HEK293 (cell line): ENCODE measurements around the gene VPS11.

Experiments
- OVOL3 ChIP-seq: fragments of 450-650 bp; formaldehyde crosslinking; IDR thresholded peaks from 2 replicates; pipeline ENCODE4 v1.5.1; 2016; ENCODE audit warnings: missing biosample characterization, missing genetic modification characterization
- SP2 ChIP-seq: fragments of 450-650 bp; formaldehyde crosslinking; IDR thresholded peaks from 2 replicates; pipeline ENCODE4 v1.5.1; 2016; ENCODE audit warnings: missing biosample characterization, missing genetic modification characterization
- SP3 ChIP-seq: fragments of 450-650 bp; formaldehyde crosslinking; IDR thresholded peaks from 2 replicates; pipeline ENCODE4 v1.5.1; 2016; ENCODE audit warnings: missing biosample characterization, missing genetic modification characterization
- TCF7L2 ChIP-seq: IDR thresholded peaks from 2 replicates; pipeline ENCODE4 v1.6.1; 2011; ENCODE audit warnings: low read depth, mild to moderate bottlenecking, inconsistent platforms, low read length, moderate library complexity, borderline replicate concordance
- ZBTB1 ChIP-seq: fragments of 450-650 bp; formaldehyde crosslinking; IDR thresholded peaks from 2 replicates; pipeline ENCODE4 v1.5.1; 2016; ENCODE audit warnings: missing biosample characterization, missing genetic modification characterization
- ZFP3 ChIP-seq: fragments of 450-650 bp; formaldehyde crosslinking; IDR thresholded peaks from 2 replicates; pipeline ENCODE4 v1.5.1; 2016; ENCODE audit warnings: low read depth, missing biosample characterization, missing genetic modification characterization
- ZNF114 ChIP-seq: fragments of 450-650 bp; formaldehyde crosslinking; IDR thresholded peaks from 2 replicates; pipeline ENCODE4 v1.5.0; 2017; ENCODE audit warnings: missing biosample characterization, missing genetic modification characterization
- ZNF174 ChIP-seq: fragments of 450-650 bp; formaldehyde crosslinking; IDR thresholded peaks from 2 replicates; pipeline ENCODE4 v1.5.0; 2017; ENCODE audit warnings: missing biosample characterization, mild to moderate bottlenecking, missing genetic modification characterization
- ZNF391 ChIP-seq: fragments of 450-650 bp; formaldehyde crosslinking; IDR thresholded peaks from 2 replicates; pipeline ENCODE4 v1.5.1; 2016; ENCODE audit warnings: low read depth, missing biosample characterization, missing genetic modification characterization, borderline replicate concordance
- ZNF394 ChIP-seq: fragments of 450-650 bp; formaldehyde crosslinking; IDR thresholded peaks from 2 replicates; pipeline ENCODE4 v1.5.1; 2016; ENCODE audit warnings: missing biosample characterization, missing genetic modification characterization, mild to moderate bottlenecking, moderate library complexity, borderline replicate concordance
- ZNF544 ChIP-seq: fragments of 450-650 bp; formaldehyde crosslinking; IDR thresholded peaks from 2 replicates; pipeline ENCODE4 v1.5.0; 2017; ENCODE audit warnings: missing biosample characterization, missing genetic modification characterization
- ZNF585B ChIP-seq: fragments of 450-650 bp; formaldehyde crosslinking; IDR thresholded peaks from 2 replicates; pipeline ENCODE4 v1.5.1; 2016; ENCODE audit warnings: missing biosample characterization, missing genetic modification characterization
- ZNF654 ChIP-seq: fragments of 450-650 bp; formaldehyde crosslinking; IDR thresholded peaks from 2 replicates; pipeline ENCODE4 v1.5.1; 2016; ENCODE audit warnings: low read depth, missing biosample characterization, missing genetic modification characterization
- TF ChIP-seq, protein P1 (sequence below): fragments of 450-650 bp; IDR thresholded peaks from 2 replicates; pipeline ENCODE4 v1.5.1; 2018; ENCODE audit warnings: missing biosample characterization, missing genetic modification characterization
- TF ChIP-seq, protein P2 (sequence below): fragments of 450-650 bp; formaldehyde crosslinking; IDR thresholded peaks from 2 replicates; pipeline ENCODE4 v1.5.1; 2016; ENCODE audit warnings: missing biosample characterization, missing genetic modification characterization, low read depth
- TF ChIP-seq, protein P3 (sequence below): fragments of 450-650 bp; formaldehyde crosslinking; IDR thresholded peaks from 2 replicates; pipeline ENCODE4 v1.5.1; 2017; ENCODE audit warnings: missing biosample characterization, missing genetic modification characterization
- TF ChIP-seq, protein P4 (sequence below): fragments of 450-650 bp; formaldehyde crosslinking; IDR thresholded peaks from 2 replicates; pipeline ENCODE4 v1.5.1; 2016; ENCODE audit warnings: missing biosample characterization, missing genetic modification characterization
- TF ChIP-seq, protein P5 (sequence below): fragments of 450-650 bp; formaldehyde crosslinking; IDR thresholded peaks from 2 replicates; pipeline ENCODE4 v1.5.1; 2016; ENCODE audit warnings: missing biosample characterization, missing genetic modification characterization, borderline replicate concordance
- TF ChIP-seq, protein P6 (sequence below): fragments of 450-650 bp; IDR thresholded peaks from 2 replicates; pipeline ENCODE4 v1.5.1; 2018; ENCODE audit warnings: missing biosample characterization, mild to moderate bottlenecking, missing genetic modification characterization
- TF ChIP-seq, protein P7 (sequence below): fragments of 450-650 bp; formaldehyde crosslinking; IDR thresholded peaks from 2 replicates; pipeline ENCODE4 v1.5.1; 2016; ENCODE audit warnings: missing biosample characterization, missing genetic modification characterization

Gene VPS11

DNA sequence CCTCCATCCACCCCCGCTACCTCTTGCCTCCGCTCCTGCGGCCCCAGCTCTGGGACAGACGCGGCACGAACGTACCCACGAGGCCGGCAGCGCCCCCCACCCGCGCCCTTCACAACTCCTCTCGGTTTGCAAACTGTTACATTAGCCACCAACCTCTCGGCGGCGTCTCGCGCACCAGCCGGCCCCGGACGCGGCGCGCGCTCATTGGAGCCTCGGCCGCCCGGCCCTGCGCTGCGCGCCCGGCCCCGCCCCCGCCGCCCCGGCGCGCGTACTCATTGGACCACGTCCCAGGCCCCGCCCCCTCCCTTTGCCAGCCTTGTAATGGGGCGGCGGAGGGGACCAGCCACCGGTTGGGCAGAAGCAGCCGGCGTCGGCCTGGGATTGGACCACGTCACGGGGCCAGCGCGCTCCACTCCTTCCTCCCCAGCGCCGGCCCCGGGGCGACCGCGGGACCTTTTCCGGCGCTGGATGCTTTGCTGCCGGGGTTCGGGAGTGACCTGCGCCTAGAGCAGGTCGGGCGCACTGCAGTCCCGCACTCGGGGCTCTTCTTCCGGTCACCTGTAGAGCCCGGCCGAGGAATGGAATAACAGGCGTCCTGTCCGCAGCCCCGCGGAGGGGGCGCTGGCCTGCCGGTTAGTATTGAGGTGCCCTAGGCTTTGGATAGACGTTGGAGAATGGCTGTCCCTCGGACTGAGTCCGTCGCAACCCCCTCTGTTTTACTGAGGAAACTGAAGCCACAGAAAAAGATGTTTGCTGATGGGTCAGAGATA, 10.4 kb upstream of the VPS11 start, which contains the start of gene HYOU1 (continued):
- TF ChIP-seq ZNF654 (no peak), ZNF394 (no peak), OVOL3 (tag by site-specific recombination) (no peak), ZNF174 (no peak), TCF7L2 (no peak), ZNF391 (tag by site-specific recombination) (no peak), ZBTB1 (tag by site-specific recombination) (no peak), ZNF114 (tag by site-specific recombination) (no peak), ZNF585B (no peak), SP2 (tag by site-specific recombination) (peak; percentile 91), ZFP3 (tag by site-specific recombination) (no peak), SP3 (tag by site-specific recombination) (peak; percentile 46; the same call in 1 of the 2 replicates), ZNF544 (no peak)
- TF ChIP-seq, protein P1, sequence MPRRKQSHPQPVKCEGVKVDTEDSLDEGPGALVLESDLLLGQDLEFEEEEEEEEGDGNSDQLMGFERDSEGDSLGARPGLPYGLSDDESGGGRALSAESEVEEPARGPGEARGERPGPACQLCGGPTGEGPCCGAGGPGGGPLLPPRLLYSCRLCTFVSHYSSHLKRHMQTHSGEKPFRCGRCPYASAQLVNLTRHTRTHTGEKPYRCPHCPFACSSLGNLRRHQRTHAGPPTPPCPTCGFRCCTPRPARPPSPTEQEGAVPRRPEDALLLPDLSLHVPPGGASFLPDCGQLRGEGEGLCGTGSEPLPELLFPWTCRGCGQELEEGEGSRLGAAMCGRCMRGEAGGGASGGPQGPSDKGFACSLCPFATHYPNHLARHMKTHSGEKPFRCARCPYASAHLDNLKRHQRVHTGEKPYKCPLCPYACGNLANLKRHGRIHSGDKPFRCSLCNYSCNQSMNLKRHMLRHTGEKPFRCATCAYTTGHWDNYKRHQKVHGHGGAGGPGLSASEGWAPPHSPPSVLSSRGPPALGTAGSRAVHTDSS (tag by site-specific recombination): no peak
- TF ChIP-seq, protein P2, sequence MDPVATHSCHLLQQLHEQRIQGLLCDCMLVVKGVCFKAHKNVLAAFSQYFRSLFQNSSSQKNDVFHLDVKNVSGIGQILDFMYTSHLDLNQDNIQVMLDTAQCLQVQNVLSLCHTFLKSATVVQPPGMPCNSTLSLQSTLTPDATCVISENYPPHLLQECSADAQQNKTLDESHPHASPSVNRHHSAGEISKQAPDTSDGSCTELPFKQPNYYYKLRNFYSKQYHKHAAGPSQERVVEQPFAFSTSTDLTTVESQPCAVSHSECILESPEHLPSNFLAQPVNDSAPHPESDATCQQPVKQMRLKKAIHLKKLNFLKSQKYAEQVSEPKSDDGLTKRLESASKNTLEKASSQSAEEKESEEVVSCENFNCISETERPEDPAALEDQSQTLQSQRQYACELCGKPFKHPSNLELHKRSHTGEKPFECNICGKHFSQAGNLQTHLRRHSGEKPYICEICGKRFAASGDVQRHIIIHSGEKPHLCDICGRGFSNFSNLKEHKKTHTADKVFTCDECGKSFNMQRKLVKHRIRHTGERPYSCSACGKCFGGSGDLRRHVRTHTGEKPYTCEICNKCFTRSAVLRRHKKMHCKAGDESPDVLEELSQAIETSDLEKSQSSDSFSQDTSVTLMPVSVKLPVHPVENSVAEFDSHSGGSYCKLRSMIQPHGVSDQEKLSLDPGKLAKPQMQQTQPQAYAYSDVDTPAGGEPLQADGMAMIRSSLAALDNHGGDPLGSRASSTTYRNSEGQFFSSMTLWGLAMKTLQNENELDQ: no peak
- TF ChIP-seq, protein P3, sequence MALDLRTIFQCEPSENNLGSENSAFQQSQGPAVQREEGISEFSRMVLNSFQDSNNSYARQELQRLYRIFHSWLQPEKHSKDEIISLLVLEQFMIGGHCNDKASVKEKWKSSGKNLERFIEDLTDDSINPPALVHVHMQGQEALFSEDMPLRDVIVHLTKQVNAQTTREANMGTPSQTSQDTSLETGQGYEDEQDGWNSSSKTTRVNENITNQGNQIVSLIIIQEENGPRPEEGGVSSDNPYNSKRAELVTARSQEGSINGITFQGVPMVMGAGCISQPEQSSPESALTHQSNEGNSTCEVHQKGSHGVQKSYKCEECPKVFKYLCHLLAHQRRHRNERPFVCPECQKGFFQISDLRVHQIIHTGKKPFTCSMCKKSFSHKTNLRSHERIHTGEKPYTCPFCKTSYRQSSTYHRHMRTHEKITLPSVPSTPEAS (tag by site-specific recombination): no peak
- TF ChIP-seq, protein P4, sequence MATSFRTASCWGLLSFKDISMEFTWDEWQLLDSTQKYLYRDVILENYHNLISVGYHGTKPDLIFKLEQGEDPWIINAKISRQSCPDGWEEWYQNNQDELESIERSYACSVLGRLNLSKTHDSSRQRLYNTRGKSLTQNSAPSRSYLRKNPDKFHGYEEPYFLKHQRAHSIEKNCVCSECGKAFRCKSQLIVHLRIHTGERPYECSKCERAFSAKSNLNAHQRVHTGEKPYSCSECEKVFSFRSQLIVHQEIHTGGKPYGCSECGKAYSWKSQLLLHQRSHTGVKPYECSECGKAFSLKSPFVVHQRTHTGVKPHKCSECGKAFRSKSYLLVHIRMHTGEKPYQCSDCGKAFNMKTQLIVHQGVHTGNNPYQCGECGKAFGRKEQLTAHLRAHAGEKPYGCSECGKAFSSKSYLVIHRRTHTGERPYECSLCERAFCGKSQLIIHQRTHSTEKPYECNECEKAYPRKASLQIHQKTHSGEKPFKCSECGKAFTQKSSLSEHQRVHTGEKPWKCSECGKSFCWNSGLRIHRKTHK (tag by site-specific recombination): no peak
- TF ChIP-seq, protein P5, sequence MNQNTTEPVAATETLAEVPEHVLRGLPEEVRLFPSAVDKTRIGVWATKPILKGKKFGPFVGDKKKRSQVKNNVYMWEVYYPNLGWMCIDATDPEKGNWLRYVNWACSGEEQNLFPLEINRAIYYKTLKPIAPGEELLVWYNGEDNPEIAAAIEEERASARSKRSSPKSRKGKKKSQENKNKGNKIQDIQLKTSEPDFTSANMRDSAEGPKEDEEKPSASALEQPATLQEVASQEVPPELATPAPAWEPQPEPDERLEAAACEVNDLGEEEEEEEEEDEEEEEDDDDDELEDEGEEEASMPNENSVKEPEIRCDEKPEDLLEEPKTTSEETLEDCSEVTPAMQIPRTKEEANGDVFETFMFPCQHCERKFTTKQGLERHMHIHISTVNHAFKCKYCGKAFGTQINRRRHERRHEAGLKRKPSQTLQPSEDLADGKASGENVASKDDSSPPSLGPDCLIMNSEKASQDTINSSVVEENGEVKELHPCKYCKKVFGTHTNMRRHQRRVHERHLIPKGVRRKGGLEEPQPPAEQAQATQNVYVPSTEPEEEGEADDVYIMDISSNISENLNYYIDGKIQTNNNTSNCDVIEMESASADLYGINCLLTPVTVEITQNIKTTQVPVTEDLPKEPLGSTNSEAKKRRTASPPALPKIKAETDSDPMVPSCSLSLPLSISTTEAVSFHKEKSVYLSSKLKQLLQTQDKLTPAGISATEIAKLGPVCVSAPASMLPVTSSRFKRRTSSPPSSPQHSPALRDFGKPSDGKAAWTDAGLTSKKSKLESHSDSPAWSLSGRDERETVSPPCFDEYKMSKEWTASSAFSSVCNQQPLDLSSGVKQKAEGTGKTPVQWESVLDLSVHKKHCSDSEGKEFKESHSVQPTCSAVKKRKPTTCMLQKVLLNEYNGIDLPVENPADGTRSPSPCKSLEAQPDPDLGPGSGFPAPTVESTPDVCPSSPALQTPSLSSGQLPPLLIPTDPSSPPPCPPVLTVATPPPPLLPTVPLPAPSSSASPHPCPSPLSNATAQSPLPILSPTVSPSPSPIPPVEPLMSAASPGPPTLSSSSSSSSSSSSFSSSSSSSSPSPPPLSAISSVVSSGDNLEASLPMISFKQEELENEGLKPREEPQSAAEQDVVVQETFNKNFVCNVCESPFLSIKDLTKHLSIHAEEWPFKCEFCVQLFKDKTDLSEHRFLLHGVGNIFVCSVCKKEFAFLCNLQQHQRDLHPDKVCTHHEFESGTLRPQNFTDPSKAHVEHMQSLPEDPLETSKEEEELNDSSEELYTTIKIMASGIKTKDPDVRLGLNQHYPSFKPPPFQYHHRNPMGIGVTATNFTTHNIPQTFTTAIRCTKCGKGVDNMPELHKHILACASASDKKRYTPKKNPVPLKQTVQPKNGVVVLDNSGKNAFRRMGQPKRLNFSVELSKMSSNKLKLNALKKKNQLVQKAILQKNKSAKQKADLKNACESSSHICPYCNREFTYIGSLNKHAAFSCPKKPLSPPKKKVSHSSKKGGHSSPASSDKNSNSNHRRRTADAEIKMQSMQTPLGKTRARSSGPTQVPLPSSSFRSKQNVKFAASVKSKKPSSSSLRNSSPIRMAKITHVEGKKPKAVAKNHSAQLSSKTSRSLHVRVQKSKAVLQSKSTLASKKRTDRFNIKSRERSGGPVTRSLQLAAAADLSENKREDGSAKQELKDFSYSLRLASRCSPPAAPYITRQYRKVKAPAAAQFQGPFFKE (tag by site-specific recombination): no peak
- TF ChIP-seq, protein P6, sequence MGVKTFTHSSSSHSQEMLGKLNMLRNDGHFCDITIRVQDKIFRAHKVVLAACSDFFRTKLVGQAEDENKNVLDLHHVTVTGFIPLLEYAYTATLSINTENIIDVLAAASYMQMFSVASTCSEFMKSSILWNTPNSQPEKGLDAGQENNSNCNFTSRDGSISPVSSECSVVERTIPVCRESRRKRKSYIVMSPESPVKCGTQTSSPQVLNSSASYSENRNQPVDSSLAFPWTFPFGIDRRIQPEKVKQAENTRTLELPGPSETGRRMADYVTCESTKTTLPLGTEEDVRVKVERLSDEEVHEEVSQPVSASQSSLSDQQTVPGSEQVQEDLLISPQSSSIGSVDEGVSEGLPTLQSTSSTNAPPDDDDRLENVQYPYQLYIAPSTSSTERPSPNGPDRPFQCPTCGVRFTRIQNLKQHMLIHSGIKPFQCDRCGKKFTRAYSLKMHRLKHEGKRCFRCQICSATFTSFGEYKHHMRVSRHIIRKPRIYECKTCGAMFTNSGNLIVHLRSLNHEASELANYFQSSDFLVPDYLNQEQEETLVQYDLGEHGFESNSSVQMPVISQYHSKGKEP (tag by site-specific recombination): no peak
- TF ChIP-seq, protein P7, sequence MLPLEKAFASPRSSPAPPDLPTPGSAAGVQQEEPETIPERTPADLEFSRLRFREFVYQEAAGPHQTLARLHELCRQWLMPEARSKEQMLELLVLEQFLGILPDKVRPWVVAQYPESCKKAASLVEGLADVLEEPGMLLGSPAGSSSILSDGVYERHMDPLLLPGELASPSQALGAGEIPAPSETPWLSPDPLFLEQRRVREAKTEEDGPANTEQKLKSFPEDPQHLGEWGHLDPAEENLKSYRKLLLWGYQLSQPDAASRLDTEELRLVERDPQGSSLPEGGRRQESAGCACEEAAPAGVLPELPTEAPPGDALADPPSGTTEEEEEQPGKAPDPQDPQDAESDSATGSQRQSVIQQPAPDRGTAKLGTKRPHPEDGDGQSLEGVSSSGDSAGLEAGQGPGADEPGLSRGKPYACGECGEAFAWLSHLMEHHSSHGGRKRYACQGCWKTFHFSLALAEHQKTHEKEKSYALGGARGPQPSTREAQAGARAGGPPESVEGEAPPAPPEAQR (tag by site-specific recombination): no peak
